HT1080 (cell line): Measurements from ENCODE around the gene IL12RB1. TPM values are rescaled to one million over a fixed set of nuclear protein-coding genes. Genes with fewer than 3 reads are reported as not detected.

Experiments used
- DNase-seq: peaks from one replicate; pipeline ENCODE4 v3.0.0-alpha.2; 2015; ENCODE audit warnings: low read depth
- total RNA-seq: library from RNA; depleted of rRNA; stranded (reverse); fragments of >200 nt; shearing (Covaris generic); gene quantifications from 2 replicates; pipeline ENCODE4 v1.2.3, GENCODE V29; 2014

IL12RB1 gene
- total RNA-seq, 1 experiment from 2014 or later: 1.0 TPM

GRCh38 chr19:18089726-18090125 lies 3.0 kb upstream of the IL12RB1 start:
- peak; percentile 28 for DNase-seq

GRCh38 chr19:18089096-18089541 lies 2.4 kb upstream of the IL12RB1 start:
- DNase-seq: peak; percentile 45

GRCh38 chr19:18085702-18086457 lies 854 bp downstream of the IL12RB1 start:
- DNase-seq: no peak

GRCh38 chr19:18083929-18084684 lies 2.6 kb downstream of the IL12RB1 start:
- DNase-seq: no peak

GRCh38 chr19:18074192-18074591 lies 12.5 kb downstream of the IL12RB1 start:
- DNase-seq: no peak

GRCh38 chr19:18073197-18073596 lies 13.5 kb downstream of the IL12RB1 start:
- no peak for DNase-seq

GRCh38 chr19:18072335-18072734 lies 14.4 kb downstream of the IL12RB1 start:
- no peak for DNase-seq

GRCh38 chr19:18070181-18070580 lies 16.6 kb downstream of the IL12RB1 start:
- no peak for DNase-seq

GRCh38 chr19:18069383-18069782 lies 17.4 kb downstream of the IL12RB1 start:
- no peak for DNase-seq

- no peak for DNase-seq
These were observed 18.3 kb downstream of the IL12RB1 start for GRCh38 chr19:18068395-18068794.

- DNase-seq: no peak
These were observed 21.6 kb downstream of the IL12RB1 start for GRCh38 chr19:18065173-18065495.

- peak; percentile 54 for DNase-seq
These were observed 23.3 kb downstream of the IL12RB1 start for GRCh38 chr19:18063463-18063862.

- no peak for DNase-seq
These were observed 24.7 kb downstream of the IL12RB1 start for GRCh38 chr19:18062028-18062427.

GRCh38 chr19:18060472-18060871 lies 26.3 kb downstream of the IL12RB1 start:
- DNase-seq: no peak

GRCh38 chr19:18059902-18060301 lies 26.8 kb downstream of the IL12RB1 start:
- DNase-seq: no peak

- no peak for DNase-seq
These were observed 27.4 kb downstream of the IL12RB1 start for GRCh38 chr19:18059297-18059696.

- DNase-seq: peak; percentile 36
These were observed 28.3 kb downstream of the IL12RB1 start for GRCh38 chr19:18058208-18059009.

- DNase-seq: no peak
These were observed 29.2 kb downstream of the IL12RB1 start for GRCh38 chr19:18057557-18057956.

GRCh38 chr19:18055967-18056366 lies 30.8 kb downstream of the IL12RB1 start:
- DNase-seq: no peak

- no peak for DNase-seq
These were observed 33.0 kb downstream of the IL12RB1 start for GRCh38 chr19:18053576-18054219.

- no peak for DNase-seq
These were observed 34.8 kb downstream of the IL12RB1 start for GRCh38 chr19:18051887-18052286.
